Endometrial microvascular endothelial cells (primary cell): ENCODE results near the gene SNRPD3. TPM values are rescaled to one million over a fixed set of nuclear protein-coding genes. Genes with fewer than 3 reads are reported as not detected.

ENCODE experiments used
- in situ Hi-C: cut with HindIII; loops from 2 replicates; pipeline ENCODE4 v1.10.0; 2017; ENCODE audit warnings: low sequenced_read_pairs, low pct_unique_long_range_greater_than_20kb; ENCODE audit errors: inconsistent ontology term
- total RNA-seq: library from RNA; depleted of rRNA; stranded (reverse); fragments of >200 nt; gene quantifications from one replicate; pipeline ENCODE4 v1.2.3, GENCODE V29; 2015; ENCODE audit errors: inconsistent ontology term

The SNRPD3 gene
- 343 TPM for total RNA-seq

- in situ Hi-C loops, result no loop called here
These were observed at the start of gene SNRPD3 for GRCh38 chr22:24555165-24556039. Gene SNRPD3 (plus strand): TSS chr22:24555999. CDS start chr22:24557675, 1,676 bp downstream.

GRCh38 chr22:24506802-24507438, 48.9 kb upstream of the SNRPD3 start:
- in situ Hi-C loops, result no loop called here

GRCh38 chr22:24507716-24508115, 48.1 kb upstream of the SNRPD3 start:
- in situ Hi-C loops, result no loop called here

- in situ Hi-C loops, result no loop called here
These were observed 44.9 kb upstream of the SNRPD3 start for GRCh38 chr22:24510637-24511625.

GRCh38 chr22:24512043-24512442, 43.8 kb upstream of the SNRPD3 start:
- in situ Hi-C loops, result no loop called here

GRCh38 chr22:24513378-24514240, 42.2 kb upstream of the SNRPD3 start:
- in situ Hi-C loops, result no loop called here

- in situ Hi-C loops, result no loop called here
These were observed 41.4 kb upstream of the SNRPD3 start for GRCh38 chr22:24514241-24515026.

GRCh38 chr22:24515027-24515338, 40.8 kb upstream of the SNRPD3 start:
- in situ Hi-C loops, result no loop called here

GRCh38 chr22:24516301-24516737, 39.5 kb upstream of the SNRPD3 start:
- in situ Hi-C loops, result no loop called here

- in situ Hi-C loops, result no loop called here
These were observed 38.4 kb upstream of the SNRPD3 start for GRCh38 chr22:24517446-24517845.

GRCh38 chr22:24518228-24518627, 37.6 kb upstream of the SNRPD3 start:
- in situ Hi-C loops, result no loop called here

- in situ Hi-C loops, result no loop called here
These were observed 36.9 kb upstream of the SNRPD3 start for GRCh38 chr22:24518771-24519485.

- in situ Hi-C loops, result no loop called here
These were observed 36.3 kb upstream of the SNRPD3 start for GRCh38 chr22:24519496-24519895.

GRCh38 chr22:24521791-24522245, 34.0 kb upstream of the SNRPD3 start:
- in situ Hi-C loops, result no loop called here

GRCh38 chr22:24523873-24524272, 31.9 kb upstream of the SNRPD3 start:
- in situ Hi-C loops, result no loop called here

- in situ Hi-C loops, result no loop called here
These were observed 30.3 kb upstream of the SNRPD3 start for GRCh38 chr22:24525416-24526037.
